ENCODE data around the gene GAS2. TPM values are rescaled to one million over a fixed set of nuclear protein-coding genes. Genes with fewer than 3 reads are reported as not detected.

Gene GAS2
- total RNA-seq, 2 donors from 2014 or later = 2.2 to 3.1 TPM

DNA sequence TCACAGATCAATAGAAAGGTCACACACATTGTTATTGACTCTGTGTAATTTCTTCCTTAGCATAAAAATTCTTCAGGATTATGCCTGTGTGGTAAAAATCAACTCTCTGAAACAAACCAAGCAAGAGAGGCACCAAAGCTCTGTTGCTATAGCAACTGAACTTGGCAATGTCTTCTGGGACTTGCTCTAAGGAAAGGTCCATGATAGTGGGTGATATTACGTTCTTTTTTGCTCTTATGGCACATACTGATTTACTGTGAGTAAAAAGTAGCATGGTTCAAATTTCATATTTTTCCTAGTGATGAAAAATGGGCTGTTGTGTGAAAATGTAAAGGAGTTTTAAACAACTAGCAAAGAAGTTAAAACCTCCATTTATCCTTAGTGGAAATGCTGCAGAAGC is 96.8 kb downstream of the GAS2 start:
- H3K27ac Mint-ChIP-seq = no peak overlapping the region
- ATAC-seq = no peak
- H3K4me3 Mint-ChIP-seq = no peak overlapping the region
- DNase-seq = no peak
- H3K27me3 Mint-ChIP-seq = no peaks in the 10 kb centered on the region
- H3K9me3 ChIP-seq (ENCODE audit: control insufficient read depth, low read length, poor library complexity, severe bottlenecking) = no peaks in the 10 kb centered on the region
- no peaks in the 10 kb centered on the region for H3K4me1 Mint-ChIP-seq
- no peaks in the 10 kb centered on the region for H3K36me3 Mint-ChIP-seq (ENCODE audit: low read depth)

DNA sequence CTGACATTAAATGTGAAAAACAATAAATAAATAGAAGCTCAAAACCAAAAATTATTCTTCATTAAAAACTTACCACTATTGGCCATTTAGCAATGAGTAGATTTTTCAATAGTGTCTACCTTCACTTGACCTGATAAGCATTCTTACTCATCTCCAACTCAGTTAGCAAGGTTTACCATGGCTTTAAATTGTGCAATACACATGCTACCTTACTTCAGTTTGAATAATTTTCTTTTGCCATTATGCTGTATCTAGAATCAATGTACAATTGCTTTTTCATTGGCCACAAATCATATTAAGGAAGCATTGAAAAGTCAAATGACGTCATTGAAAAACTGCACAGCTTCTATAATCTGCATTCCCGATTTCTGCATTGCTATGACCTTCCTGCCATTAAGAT is 98.3 kb downstream of the GAS2 start:
- ATAC-seq = no peak
- Mint-ChIP-seq H3K4me1 (no peaks in the 10 kb centered on the region), H3K27me3 (no peaks in the 10 kb centered on the region), H3K36me3 (ENCODE audit: low read depth) (no peaks in the 10 kb centered on the region), H3K4me3 (no peak overlapping the region), H3K27ac (no peak overlapping the region)
- no peaks in the 10 kb centered on the region for H3K9me3 ChIP-seq (ENCODE audit: control insufficient read depth, low read length, poor library complexity, severe bottlenecking)
- DNase-seq = no peak

DNA sequence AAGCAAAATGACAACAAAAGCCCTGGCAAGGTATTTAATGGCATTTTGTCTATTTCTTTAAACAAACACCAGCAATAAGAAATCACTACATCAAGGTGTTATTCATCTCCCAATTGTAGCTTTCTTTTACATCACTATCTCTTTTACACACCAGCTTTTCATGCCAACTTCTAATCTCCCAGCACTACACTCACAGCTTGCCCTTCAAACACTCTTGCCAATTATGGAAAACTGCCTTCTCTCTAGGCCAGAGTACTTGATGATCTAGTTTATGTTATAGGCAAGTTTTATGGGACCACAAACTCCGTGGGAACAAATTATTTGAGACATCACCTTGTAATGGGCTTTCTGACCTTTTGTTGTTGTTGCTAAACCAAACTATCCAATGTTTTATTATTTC is 101.9 kb downstream of the GAS2 start:
- DNase-seq (no peak), ATAC-seq (no peak)
- no peak overlapping the region for H3K4me3 Mint-ChIP-seq
- no peaks in the 10 kb centered on the region for H3K36me3 Mint-ChIP-seq (ENCODE audit: low read depth)
- H3K27ac Mint-ChIP-seq = no peak overlapping the region
- H3K4me1 Mint-ChIP-seq = no peaks in the 10 kb centered on the region
- H3K9me3 ChIP-seq (ENCODE audit: control insufficient read depth, low read length, poor library complexity, severe bottlenecking) = no peaks in the 10 kb centered on the region
- peaks cover 7% of the 10 kb centered on the region for H3K27me3 Mint-ChIP-seq

DNA sequence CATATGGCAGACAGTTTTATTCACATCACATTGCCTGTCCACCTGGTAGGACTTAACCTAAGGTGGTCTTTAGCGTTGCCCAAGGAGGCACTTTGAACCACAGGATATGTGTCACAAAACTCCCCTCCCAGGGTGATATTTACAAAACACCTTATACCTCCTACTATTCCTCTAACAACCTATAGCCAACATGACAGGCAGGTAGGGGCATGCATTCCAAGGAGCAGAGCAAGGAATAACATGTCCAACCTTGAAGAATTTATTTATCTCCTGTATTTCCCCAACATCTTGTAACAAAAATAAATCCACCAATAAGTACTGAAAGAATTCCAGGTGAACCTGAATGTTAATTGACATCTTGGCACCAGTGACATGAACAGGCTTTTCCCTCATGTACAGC is 102.7 kb downstream of the GAS2 start:
- Mint-ChIP-seq H3K27me3 (peaks cover 15% of the 10 kb centered on the region), H3K27ac (no peak overlapping the region), H3K36me3 (ENCODE audit: low read depth) (peaks cover 3% of the 10 kb centered on the region), H3K4me1 (peaks cover 3% of the 10 kb centered on the region), H3K4me3 (no peak overlapping the region)
- ATAC-seq (no peak), DNase-seq (no peak)
- H3K9me3 ChIP-seq (ENCODE audit: control insufficient read depth, low read length, poor library complexity, severe bottlenecking) = no peaks in the 10 kb centered on the region

DNA sequence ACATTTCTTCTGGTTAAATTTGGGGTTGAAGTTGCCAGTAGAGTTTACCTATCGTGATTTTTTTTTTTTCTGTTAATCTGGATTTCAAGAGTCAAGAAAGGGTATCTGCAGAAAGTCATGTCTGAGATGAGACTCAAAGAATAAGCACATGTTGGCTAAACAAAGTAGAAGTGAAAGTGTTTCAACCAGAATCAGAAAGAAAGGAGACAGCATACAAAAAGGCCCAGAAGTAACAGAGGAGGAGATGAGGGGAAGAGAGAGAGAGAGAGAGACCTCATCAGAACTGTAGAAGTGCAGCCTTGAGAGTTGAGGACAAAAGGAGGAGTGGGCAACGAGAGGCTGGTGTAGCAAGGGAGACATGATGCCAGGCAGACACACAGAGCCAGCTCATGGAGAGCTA is 108.3 kb downstream of the GAS2 start:
- Mint-ChIP-seq H3K27ac (no peak overlapping the region), H3K4me3 (no peak overlapping the region), H3K27me3 (peaks cover 60% of the 10 kb centered on the region), H3K36me3 (ENCODE audit: low read depth) (peaks cover 5% of the 10 kb centered on the region), H3K4me1 (peaks cover 3% of the 10 kb centered on the region)
- no peak for ATAC-seq
- no peaks in the 10 kb centered on the region for H3K9me3 ChIP-seq (ENCODE audit: control insufficient read depth, low read length, poor library complexity, severe bottlenecking)
- no peak for DNase-seq

DNA sequence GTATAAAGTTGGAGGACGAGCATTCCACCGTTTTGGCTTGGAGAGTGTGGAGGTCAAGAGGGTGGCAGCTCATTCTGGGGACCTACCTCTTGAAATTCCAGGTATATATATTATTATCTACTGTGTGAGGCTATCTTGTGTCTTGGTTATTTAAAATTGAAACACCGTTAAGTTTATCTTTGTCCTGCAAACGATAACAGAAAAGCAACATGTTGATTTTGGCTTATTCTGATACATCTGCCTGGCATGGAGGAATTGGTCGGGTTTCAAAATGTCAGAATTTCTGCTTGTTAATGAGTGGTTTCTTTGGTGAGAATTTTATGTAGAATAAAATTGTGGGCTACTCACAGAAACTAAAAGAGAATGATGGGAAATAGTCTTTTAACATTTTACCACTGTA is 108.8 kb downstream of the GAS2 start:
- Mint-ChIP-seq H3K36me3 (ENCODE audit: low read depth) (peaks cover 5% of the 10 kb centered on the region), H3K27me3 (peaks cover 64% of the 10 kb centered on the region), H3K4me3 (no peak overlapping the region), H3K27ac (no peak overlapping the region), H3K4me1 (peaks cover 3% of the 10 kb centered on the region)
- DNase-seq = no peak
- ATAC-seq = no peak
- H3K9me3 ChIP-seq (ENCODE audit: control insufficient read depth, low read length, poor library complexity, severe bottlenecking) = no peaks in the 10 kb centered on the region

DNA sequence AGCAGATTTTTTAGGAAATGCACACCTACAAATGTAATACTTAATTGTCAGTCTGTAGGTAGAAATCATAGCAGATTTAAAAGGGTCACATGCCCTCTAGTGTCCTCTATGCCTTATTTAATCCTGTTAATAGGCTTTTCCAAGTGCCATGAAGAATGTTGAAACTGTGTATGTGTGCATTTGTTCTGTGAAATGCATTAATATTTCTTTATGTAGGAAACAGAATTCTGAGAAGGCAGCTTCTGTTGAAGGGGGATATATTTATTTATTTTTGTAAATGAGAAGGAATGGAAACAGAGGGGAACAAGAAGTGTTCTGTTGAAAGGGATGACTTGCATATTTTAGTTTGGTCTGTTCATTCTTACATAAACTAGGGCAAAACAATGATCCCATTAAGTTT is 112.2 kb downstream of the GAS2 start:
- peaks cover 5% of the 10 kb centered on the region for H3K4me1 Mint-ChIP-seq
- peaks cover 60% of the 10 kb centered on the region for H3K27me3 Mint-ChIP-seq
- ATAC-seq (no peak), DNase-seq (no peak)
- no peak overlapping the region for H3K27ac Mint-ChIP-seq
- no peak overlapping the region for H3K4me3 Mint-ChIP-seq
- peaks cover 3% of the 10 kb centered on the region for H3K36me3 Mint-ChIP-seq (ENCODE audit: low read depth)
- no peaks in the 10 kb centered on the region for H3K9me3 ChIP-seq (ENCODE audit: control insufficient read depth, low read length, poor library complexity, severe bottlenecking)

DNA sequence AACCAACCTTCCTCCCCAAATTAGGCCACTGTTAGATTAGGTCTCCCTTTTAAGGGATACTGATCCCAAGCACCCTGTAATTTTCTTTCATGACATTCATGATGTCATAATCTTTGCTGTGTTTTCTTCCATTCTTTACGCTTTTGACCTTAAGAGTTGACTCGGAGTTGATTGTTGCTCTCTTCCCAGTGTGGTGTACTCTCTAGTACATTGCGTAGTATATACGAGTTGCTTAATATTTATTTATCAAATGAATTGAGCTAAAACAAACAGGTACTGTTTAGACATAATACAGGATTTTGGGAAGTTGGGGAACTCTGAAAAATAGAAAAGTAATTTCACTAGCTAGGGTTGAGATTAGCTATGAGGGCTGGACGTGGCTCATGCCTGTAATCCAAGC is 113.4 kb downstream of the GAS2 start:
- peaks cover 4% of the 10 kb centered on the region for H3K4me1 Mint-ChIP-seq
- H3K27me3 Mint-ChIP-seq = peaks cover 60% of the 10 kb centered on the region
- H3K27ac Mint-ChIP-seq = no peak overlapping the region
- no peak overlapping the region for H3K4me3 Mint-ChIP-seq
- DNase-seq = no peak
- no peak for ATAC-seq
- H3K9me3 ChIP-seq (ENCODE audit: control insufficient read depth, low read length, poor library complexity, severe bottlenecking) = no peaks in the 10 kb centered on the region
- peaks cover 2% of the 10 kb centered on the region for H3K36me3 Mint-ChIP-seq (ENCODE audit: low read depth)

DNA sequence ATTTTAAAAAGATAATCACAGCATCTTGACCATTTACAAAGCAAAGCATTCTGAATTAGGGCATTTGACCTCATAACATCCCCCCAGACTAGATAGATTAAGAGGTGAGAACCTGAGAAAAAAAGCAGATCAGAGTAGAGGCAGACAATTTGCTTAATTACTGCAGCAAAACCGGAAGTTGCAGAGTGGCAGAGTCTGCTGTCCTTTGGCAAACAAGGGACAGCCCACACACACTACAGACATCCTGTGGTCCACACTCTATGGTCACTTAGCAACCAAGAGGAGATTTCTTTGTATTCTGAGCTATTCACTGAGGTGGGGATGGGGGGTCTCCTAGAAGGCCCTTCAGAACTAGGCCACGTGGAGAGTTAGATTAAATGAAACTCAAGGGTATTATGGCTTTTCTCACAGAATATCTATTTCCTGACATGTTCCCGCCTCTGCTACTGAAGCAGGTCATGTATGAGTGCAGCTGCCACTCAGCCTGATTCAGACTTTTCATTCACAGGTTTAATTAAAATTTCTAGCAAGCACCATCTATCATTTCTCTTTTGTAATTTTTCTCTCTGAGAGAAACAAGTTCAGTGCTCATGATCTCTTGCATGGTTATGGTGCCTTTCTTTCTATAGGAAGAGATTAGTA is 114.7 kb downstream of the GAS2 start:
- H3K4me1 Mint-ChIP-seq = peaks cover 4% of the 10 kb centered on the region
- peaks cover 2% of the 10 kb centered on the region for H3K36me3 Mint-ChIP-seq (ENCODE audit: low read depth)
- ATAC-seq (no peak), DNase-seq (no peak)
- H3K4me3 Mint-ChIP-seq = no peak overlapping the region
- peaks cover 58% of the 10 kb centered on the region for H3K27me3 Mint-ChIP-seq
- no peaks in the 10 kb centered on the region for H3K9me3 ChIP-seq (ENCODE audit: control insufficient read depth, low read length, poor library complexity, severe bottlenecking)
- no peak overlapping the region for H3K27ac Mint-ChIP-seq

DNA sequence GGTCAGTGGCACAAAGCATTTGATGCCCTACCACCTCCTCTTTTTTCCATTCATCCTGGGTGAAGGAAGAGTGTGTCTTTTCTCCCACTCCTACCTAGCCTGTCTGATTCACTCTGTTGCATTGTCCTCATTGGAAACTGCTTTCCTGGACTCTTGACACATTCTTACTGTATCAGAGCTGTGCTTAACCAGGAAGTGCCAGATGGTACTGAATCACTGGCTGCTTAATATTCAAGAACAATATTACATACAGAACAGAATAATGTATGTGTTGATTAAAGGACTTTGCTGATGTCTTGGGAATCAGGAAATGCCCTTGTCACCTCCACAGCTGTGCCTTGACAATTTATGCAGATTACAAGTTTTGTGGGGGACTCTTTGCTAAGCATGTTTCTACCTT is 118.8 kb downstream of the GAS2 start:
- Mint-ChIP-seq H3K4me1 (peaks cover 6% of the 10 kb centered on the region), H3K36me3 (ENCODE audit: low read depth) (no peaks in the 10 kb centered on the region), H3K4me3 (no peak overlapping the region), H3K27me3 (peaks cover 33% of the 10 kb centered on the region), H3K27ac (no peak overlapping the region)
- no peak for ATAC-seq
- no peaks in the 10 kb centered on the region for H3K9me3 ChIP-seq (ENCODE audit: control insufficient read depth, low read length, poor library complexity, severe bottlenecking)
- no peak for DNase-seq

DNA sequence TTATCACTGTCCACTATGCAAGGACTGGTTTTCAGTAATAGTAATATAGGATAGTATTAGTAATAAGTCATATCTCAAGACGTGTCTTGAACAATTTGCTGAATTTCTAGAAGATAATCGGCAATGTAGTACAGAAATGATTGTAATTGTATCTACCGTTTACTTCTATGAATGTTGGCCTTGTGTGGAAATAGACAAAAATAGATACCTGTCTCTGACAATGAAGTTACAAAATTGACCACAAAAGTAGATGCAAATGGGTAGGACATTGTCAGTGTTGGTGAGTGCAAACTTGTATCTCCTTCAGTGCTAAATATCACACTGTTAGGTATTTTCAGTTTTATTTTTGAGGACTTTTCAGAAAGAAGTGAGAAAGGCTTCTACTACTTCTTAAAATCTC is 120.1 kb downstream of the GAS2 start:
- H3K27me3 Mint-ChIP-seq = peaks cover 40% of the 10 kb centered on the region
- ATAC-seq = no peak
- DNase-seq = no peak
- H3K9me3 ChIP-seq (ENCODE audit: control insufficient read depth, low read length, poor library complexity, severe bottlenecking) = no peaks in the 10 kb centered on the region
- no peak overlapping the region for H3K4me3 Mint-ChIP-seq
- no peak overlapping the region for H3K27ac Mint-ChIP-seq
- H3K4me1 Mint-ChIP-seq = peaks cover 4% of the 10 kb centered on the region
- no peaks in the 10 kb centered on the region for H3K36me3 Mint-ChIP-seq (ENCODE audit: low read depth)

DNA sequence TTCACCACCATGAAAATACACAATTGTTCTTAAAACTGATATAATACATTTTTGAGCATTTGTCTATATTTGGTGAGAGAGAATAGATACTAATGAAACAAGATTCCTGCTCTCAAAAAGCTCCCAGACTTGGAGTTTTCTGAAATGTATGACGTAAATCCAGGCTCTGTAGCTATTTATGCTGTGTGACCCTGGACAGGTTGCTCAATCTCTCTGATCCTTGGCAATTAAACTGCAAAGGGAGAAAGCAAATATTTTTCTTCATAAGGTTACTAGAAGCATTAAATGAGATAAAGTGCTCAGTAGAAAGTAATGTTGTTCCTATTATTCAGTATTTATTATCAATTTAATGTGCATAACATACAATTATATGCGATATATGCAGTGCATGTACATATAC is 120.6 kb downstream of the GAS2 start:
- no peaks in the 10 kb centered on the region for H3K36me3 Mint-ChIP-seq (ENCODE audit: low read depth)

DNA sequence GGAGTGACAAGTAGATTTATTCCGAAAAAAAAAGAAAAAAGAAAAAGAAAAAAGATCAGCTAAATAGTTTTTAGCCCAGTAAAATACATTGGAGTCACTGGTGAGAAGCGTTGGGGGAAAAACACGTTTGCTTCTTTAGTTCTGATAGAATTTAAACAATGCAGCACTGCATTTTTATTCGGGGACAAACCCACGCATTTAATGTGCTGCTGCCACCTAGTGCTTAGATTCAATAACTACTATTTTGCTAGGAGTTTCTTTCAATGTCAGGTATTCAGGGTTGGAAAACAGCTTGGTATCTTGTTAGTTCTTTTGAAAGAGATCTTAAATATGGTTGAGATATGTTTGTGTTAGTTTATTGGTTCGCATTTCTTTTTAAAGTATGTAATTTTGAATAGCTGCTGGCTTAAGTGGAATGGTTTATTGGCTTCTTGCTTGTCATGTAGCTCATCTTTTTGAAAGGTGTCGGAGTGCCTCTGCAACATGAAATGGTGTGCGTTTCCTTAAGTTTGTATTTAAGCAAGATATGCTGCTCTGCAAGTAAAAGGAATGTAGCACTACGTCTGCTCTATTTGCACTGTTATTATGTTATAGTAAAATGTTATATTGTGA is 121.2 kb downstream of the GAS2 start:
- H3K9me3 ChIP-seq (ENCODE audit: control insufficient read depth, low read length, poor library complexity, severe bottlenecking) = no peaks in the 10 kb centered on the region
- Mint-ChIP-seq H3K36me3 (ENCODE audit: low read depth) (no peaks in the 10 kb centered on the region), H3K4me3 (no peak overlapping the region), H3K27me3 (peaks cover 40% of the 10 kb centered on the region), H3K27ac (no peak overlapping the region), H3K4me1 (peaks cover 4% of the 10 kb centered on the region)
- DNase-seq (peak in 1 of 3 donors; percentile 5), ATAC-seq (peak; percentile 45)

More for the DNA sequence above, 120.6 kb downstream of the GAS2 start:
- H3K4me1 Mint-ChIP-seq = peaks cover 4% of the 10 kb centered on the region
- no peak overlapping the region for H3K27ac Mint-ChIP-seq
- no peak overlapping the region for H3K4me3 Mint-ChIP-seq
- H3K27me3 Mint-ChIP-seq = peaks cover 40% of the 10 kb centered on the region
- ATAC-seq (no peak), DNase-seq (no peak)
- H3K9me3 ChIP-seq (ENCODE audit: control insufficient read depth, low read length, poor library complexity, severe bottlenecking) = no peaks in the 10 kb centered on the region

DNA sequence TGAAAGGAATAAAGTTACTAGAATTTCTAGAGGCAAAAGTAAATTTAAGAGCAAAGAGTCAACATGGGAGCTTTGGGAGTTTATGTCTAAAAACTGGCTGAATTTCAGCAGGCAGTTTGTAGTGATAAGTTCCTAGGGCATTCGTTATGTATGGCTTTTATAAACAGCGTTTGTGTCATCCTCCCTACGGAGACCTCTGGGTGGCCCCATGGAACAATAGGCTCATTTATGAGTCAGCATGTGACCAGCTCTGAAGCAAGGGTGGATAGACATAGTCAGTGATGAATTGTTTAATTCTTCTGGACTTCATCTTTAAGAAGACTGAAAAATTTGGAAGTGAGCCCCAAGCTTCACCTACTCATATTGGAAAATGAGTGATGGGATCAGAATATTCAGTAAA is 126.1 kb downstream of the GAS2 start:
- no peaks in the 10 kb centered on the region for H3K9me3 ChIP-seq (ENCODE audit: control insufficient read depth, low read length, poor library complexity, severe bottlenecking)
- Mint-ChIP-seq H3K27ac (no peak overlapping the region), H3K36me3 (ENCODE audit: low read depth) (no peaks in the 10 kb centered on the region), H3K4me3 (no peak overlapping the region), H3K4me1 (peaks cover 2% of the 10 kb centered on the region), H3K27me3 (peaks cover 20% of the 10 kb centered on the region)
- no peak for DNase-seq
- no peak for ATAC-seq

Data from T-helper 17 cell (primary cell).